GM12892 (cell line): ENCODE results near the gene LEAP2.

Experiments
- POLR2AphosphoS5 ChIP-seq: IDR thresholded peaks from 2 replicates; pipeline ENCODE4 v1.6.1; 2011; ENCODE audit warnings: low read depth, low read length, control low read depth
- TAF1 ChIP-seq: IDR thresholded peaks from 2 replicates; pipeline ENCODE4 v1.6.1; 2011; ENCODE audit warnings: low read depth, mild to moderate bottlenecking, control low read depth, low read length, borderline replicate concordance

- TF ChIP-seq TAF1 (no peak), POLR2AphosphoS5 (no peak)
These were observed 25.2 kb upstream of the LEAP2 start for GRCh38 chr5:132848270-132848669.
